EH (cell line): ENCODE results near the gene CTTN.

ENCODE experiments used
- DNase-seq: peaks from one replicate; pipeline ENCODE4 v3.0.0-alpha.2; 2015; ENCODE audit warnings: low read depth

The CTTN gene

GRCh38 chr11:70455354-70455753 is 57.0 kb downstream of the CTTN start:
- no peak for DNase-seq

- DNase-seq = peak; percentile 32
Observed at GRCh38 chr11:70456921-70457532, 58.7 kb downstream of the CTTN start.

- no peak for DNase-seq
Observed at GRCh38 chr11:70458736-70459135, 60.4 kb downstream of the CTTN start.

- no peak for DNase-seq
Observed at GRCh38 chr11:70460111-70460510, 61.8 kb downstream of the CTTN start.

- no peak for DNase-seq
Observed at GRCh38 chr11:70460964-70461363, 62.6 kb downstream of the CTTN start.

- no peak for DNase-seq
Observed at GRCh38 chr11:70462818-70463477, 64.6 kb downstream of the CTTN start.

GRCh38 chr11:70463478-70464255 is 65.3 kb downstream of the CTTN start:
- DNase-seq = no peak

GRCh38 chr11:70464509-70465361 is 66.4 kb downstream of the CTTN start:
- no peak for DNase-seq

- DNase-seq = peak; percentile 29
Observed at GRCh38 chr11:70466154-70466553, 67.8 kb downstream of the CTTN start.

GRCh38 chr11:70466596-70466995 is 68.3 kb downstream of the CTTN start:
- no peak for DNase-seq

- DNase-seq = peak; percentile 50
Observed at GRCh38 chr11:70467201-70468085, 69.1 kb downstream of the CTTN start.

GRCh38 chr11:70468256-70469195 is 70.2 kb downstream of the CTTN start:
- no peak for DNase-seq

GRCh38 chr11:70470127-70470526 is 71.8 kb downstream of the CTTN start:
- DNase-seq = no peak

GRCh38 chr11:70471254-70471653 is 72.9 kb downstream of the CTTN start:
- DNase-seq = peak; percentile 29

- DNase-seq = no peak
Observed at GRCh38 chr11:70472240-70472639, 73.9 kb downstream of the CTTN start.

- no peak for DNase-seq
Observed at GRCh38 chr11:70473186-70473872, 75.0 kb downstream of the CTTN start.

GRCh38 chr11:70473873-70474690 is 75.8 kb downstream of the CTTN start:
- DNase-seq = no peak

GRCh38 chr11:70474710-70475109 is 76.4 kb downstream of the CTTN start:
- no peak for DNase-seq

GRCh38 chr11:70476669-70477068 is 78.3 kb downstream of the CTTN start:
- no peak for DNase-seq
